NB4 (cell line): ENCODE data around the gene IL17RD.

Experiments used
- CTCF ChIP-seq: IDR thresholded peaks from one replicate; pipeline ENCODE4 v1.5.1; 2012; ENCODE audit warnings: low read depth, low read length
- MAX ChIP-seq: IDR thresholded peaks from 2 replicates; pipeline ENCODE4 v1.6.1; 2011; ENCODE audit warnings: low read depth, low read length
- POLR2A ChIP-seq: IDR thresholded peaks from 2 replicates; pipeline ENCODE4 v1.6.1; 2011; ENCODE audit warnings: mild to moderate bottlenecking; ENCODE audit not compliant: insufficient read length; ENCODE audit errors: extremely low read depth

- TF ChIP-seq MAX, result no peak
- no peak for TF ChIP-seq CTCF
- TF ChIP-seq POLR2A, result no peak
These were observed 41.3 kb upstream of the IL17RD start for GRCh38 chr3:57206423-57206822.
